CD4-positive, alpha-beta T cell treated with Interleukin-17A for 1 hour (primary cell): ENCODE data around the gene DGKD.
A peak's percentile ranks its signal among the peaks of the same experiment; 100 is the strongest.
"Not testable (repeated sequence)": the region's sequence is repeated elsewhere in the genome, so short reads cannot be mapped to it uniquely, and the experiment has no call there.

Source experiments
- DNase-seq: peaks from one replicate; pipeline ENCODE4 v3.0.0-alpha.2; 2020

The DGKD gene

GRCh38 chr2:233353769-233354499 lies at the start of gene DGKD:
TSS of gene DGKD (plus strand) at chr2:233354494. CDS start at chr2:233354519, 25 bp downstream.
- DNase-seq: peak; percentile 77

GRCh38 chr2:233307565-233307964 lies 46.7 kb upstream of the DGKD start, which contains the start of gene SAG:
TSS of gene SAG (plus strand) at chr2:233307816. CDS start at chr2:233309190, 1,374 bp downstream.
- DNase-seq: no peak

- DNase-seq: no peak
Observed at GRCh38 chr2:233311241-233311926, 42.9 kb upstream of the DGKD start.

GRCh38 chr2:233312874-233313273 lies 41.4 kb upstream of the DGKD start:
- no peak for DNase-seq

- DNase-seq: no peak
Observed at GRCh38 chr2:233314180-233314925, 39.9 kb upstream of the DGKD start.

- DNase-seq: no peak
Observed at GRCh38 chr2:233317196-233317943, 36.9 kb upstream of the DGKD start.

GRCh38 chr2:233319256-233319655 lies 35.0 kb upstream of the DGKD start:
- DNase-seq: no peak

- DNase-seq: no peak
Observed at GRCh38 chr2:233320470-233320869, 33.8 kb upstream of the DGKD start.

GRCh38 chr2:233321166-233321565 lies 33.1 kb upstream of the DGKD start:
- no peak for DNase-seq

- no peak for DNase-seq
Observed at GRCh38 chr2:233323851-233324250, 30.4 kb upstream of the DGKD start.

- DNase-seq: no peak
Observed at GRCh38 chr2:233325256-233325655, 29.0 kb upstream of the DGKD start.

GRCh38 chr2:233325814-233326213 lies 28.5 kb upstream of the DGKD start:
- DNase-seq: no peak

- no peak for DNase-seq
Observed at GRCh38 chr2:233326500-233326899, 27.8 kb upstream of the DGKD start.

- no peak for DNase-seq
Observed at GRCh38 chr2:233328922-233329321, 25.4 kb upstream of the DGKD start.

- DNase-seq: no peak
Observed at GRCh38 chr2:233329489-233330135, 24.7 kb upstream of the DGKD start.

GRCh38 chr2:233331536-233331935 lies 22.8 kb upstream of the DGKD start:
- peak; percentile 89 for DNase-seq

GRCh38 chr2:233332125-233332524 lies 22.2 kb upstream of the DGKD start:
- no peak for DNase-seq

GRCh38 chr2:233334915-233335314 lies 19.4 kb upstream of the DGKD start:
- DNase-seq: no peak

- DNase-seq: not testable (repeated sequence)
Observed at GRCh38 chr2:233336091-233336490, 18.2 kb upstream of the DGKD start.

- DNase-seq: no peak
Observed at GRCh38 chr2:233336541-233336940, 17.8 kb upstream of the DGKD start.

- DNase-seq: no peak
Observed at GRCh38 chr2:233338046-233338445, 16.2 kb upstream of the DGKD start.

- DNase-seq: no peak
Observed at GRCh38 chr2:233338812-233339368, 15.4 kb upstream of the DGKD start.
